Activated naive CD8-positive, alpha-beta T cell (primary cell): ENCODE measurements around the gene PIK3R5.
"Not testable (repeated sequence)": the region's sequence is repeated elsewhere in the genome, so short reads cannot be mapped to it uniquely, and the experiment has no call there.

Source experiments
- H3K27ac Mint-ChIP-seq: one replicate; pipeline ENCODE4 v1.8.0; 2021; ENCODE audit warnings: mixed read lengths
- H3K27me3 Mint-ChIP-seq: one replicate; pipeline ENCODE4 v1.8.0; 2021; ENCODE audit warnings: mixed read lengths
- H3K36me3 Mint-ChIP-seq: one replicate; pipeline ENCODE4 v1.8.0; 2021; ENCODE audit warnings: mixed read lengths
- H3K4me1 Mint-ChIP-seq: one replicate; pipeline ENCODE4 v1.8.0; 2021; ENCODE audit warnings: low read depth, mixed read lengths
- H3K4me3 Mint-ChIP-seq: one replicate; pipeline ENCODE4 v1.8.0; 2021; ENCODE audit warnings: mild to moderate bottlenecking, mixed read lengths
- H3K9me3 Mint-ChIP-seq: one replicate; pipeline ENCODE4 v1.8.0; 2021; ENCODE audit warnings: low read depth, mixed read lengths

The PIK3R5 gene

DNA sequence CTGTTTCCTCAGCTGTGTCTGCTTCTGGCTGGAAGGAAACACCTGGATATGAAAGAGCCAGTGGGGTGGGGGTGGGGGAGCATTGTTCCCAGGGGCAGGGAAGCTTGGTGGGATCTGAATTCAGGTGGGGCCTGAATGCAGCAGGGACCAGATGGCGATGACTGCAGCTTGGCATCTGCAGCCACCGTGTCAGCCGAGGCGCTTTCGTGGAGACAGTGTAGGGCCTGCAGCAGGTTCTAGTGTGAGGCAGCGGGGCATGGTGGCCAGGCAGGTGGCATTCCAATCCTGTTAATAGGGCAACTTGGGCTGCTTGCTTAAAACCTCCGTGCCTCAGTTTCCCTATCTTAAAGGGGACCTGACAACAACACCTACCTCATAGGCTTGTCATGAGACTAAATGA lies 99.7 kb downstream of the PIK3R5 start:
- Mint-ChIP-seq H3K4me3 (no peak overlapping the region), H3K27me3 (no peaks in the 10 kb centered on the region), H3K9me3 (no peaks in the 10 kb centered on the region), H3K4me1 (peaks cover 33% of the 10 kb centered on the region), H3K27ac (no peak overlapping the region), H3K36me3 (peaks cover 3% of the 10 kb centered on the region)

DNA sequence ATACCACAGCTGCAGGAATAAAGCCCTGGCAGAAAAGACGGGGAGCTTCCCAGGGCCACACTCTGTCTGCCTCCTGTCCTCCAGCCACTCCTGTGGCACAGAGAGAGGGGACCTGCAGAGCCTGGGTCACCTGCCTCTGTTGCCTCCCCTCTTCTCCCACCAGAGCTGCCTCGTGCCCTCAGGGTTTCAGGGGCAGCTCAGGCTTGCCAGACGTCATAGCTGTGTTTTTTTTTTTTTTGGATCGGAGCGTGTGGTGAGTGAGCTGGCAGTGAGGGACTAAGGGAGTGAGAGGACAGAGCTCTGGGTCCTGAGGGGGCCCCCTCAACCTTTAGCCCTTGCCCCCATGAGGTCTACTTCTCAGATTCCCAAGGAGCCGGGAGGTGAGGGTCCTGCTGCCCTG lies 100.1 kb downstream of the PIK3R5 start:
- no peak overlapping the region for H3K4me3 Mint-ChIP-seq
- no peaks in the 10 kb centered on the region for H3K27me3 Mint-ChIP-seq
- no peak overlapping the region for H3K27ac Mint-ChIP-seq
- peaks cover 33% of the 10 kb centered on the region for H3K4me1 Mint-ChIP-seq
- H3K36me3 Mint-ChIP-seq: peaks cover 3% of the 10 kb centered on the region
- H3K9me3 Mint-ChIP-seq: no peaks in the 10 kb centered on the region

DNA sequence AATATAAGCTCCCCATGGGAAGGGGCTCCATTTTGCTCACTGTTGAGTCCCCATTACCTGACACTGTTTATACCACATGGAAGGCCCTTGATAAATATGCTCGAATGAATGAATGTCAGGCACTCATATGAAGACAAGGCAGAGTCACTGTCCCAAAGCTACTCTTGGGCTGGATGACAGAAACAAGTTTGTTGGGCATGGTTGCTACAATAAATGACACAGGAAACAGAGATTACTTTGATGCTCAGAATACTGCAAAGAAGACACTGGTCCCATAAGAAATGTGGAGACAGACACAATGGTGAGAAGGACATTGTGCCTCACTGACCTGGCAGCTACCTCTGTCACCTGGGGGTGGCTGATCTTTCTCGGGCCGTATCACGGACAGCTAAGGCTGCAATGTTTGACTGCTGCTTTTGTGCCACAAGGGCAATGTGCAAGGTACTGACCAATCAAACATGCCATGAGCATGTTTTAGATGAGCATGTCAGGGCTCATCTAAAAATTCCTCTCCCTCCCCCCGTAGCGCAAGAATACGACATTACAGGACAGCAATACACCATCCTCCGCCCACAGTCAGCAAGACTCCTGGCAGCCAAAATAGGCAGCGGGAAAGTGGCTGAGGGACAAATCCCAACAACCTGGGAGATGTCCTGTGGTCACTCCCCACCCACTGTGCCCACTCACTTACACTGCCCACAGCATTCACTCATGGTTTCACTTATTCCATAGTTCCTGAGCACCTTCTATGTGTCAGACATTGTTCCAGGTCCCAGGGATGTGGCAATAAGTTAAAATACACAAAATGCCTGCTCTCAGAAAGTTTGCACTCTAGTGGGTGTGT lies 103.1 kb downstream of the PIK3R5 start:
- Mint-ChIP-seq H3K27ac (no peak overlapping the region), H3K27me3 (no peaks in the 10 kb centered on the region), H3K4me1 (peaks cover 36% of the 10 kb centered on the region), H3K36me3 (peaks cover 3% of the 10 kb centered on the region), H3K4me3 (no peak overlapping the region), H3K9me3 (no peaks in the 10 kb centered on the region)

DNA sequence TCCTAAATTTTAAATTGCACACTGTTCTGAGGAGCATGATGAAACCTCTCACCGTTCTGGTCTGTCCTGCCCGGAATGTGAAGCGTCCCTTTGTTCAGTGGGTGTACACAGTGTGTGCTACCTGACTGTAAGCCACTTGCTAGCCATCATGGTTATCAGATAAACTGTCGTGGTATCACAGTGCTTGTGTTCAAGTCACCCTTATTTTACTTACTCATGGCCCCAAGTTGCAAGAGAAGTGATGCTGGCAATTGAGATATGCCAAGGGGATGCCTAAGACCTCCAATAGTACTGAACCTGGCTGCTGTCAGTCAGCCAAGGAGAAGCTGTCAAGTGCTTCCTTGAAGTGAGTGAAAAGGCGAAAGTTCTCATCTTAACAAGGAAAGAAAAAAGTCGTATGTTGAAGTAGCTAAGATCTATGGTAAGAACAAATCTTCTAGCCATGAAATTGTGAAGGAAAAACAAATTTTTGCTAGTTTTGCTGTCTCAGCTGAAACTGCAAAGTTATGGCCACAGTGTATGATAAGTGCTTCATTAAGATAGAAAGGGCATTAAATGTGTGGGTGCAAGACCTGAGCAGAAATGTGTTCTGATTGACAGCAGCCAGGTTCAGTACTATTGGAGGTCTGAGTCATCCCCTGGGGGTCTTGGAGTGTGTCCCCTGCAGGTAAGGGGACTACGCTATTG lies 103.9 kb downstream of the PIK3R5 start:
- no peak overlapping the region for H3K27ac Mint-ChIP-seq
- peaks cover 34% of the 10 kb centered on the region for H3K4me1 Mint-ChIP-seq
- H3K4me3 Mint-ChIP-seq: no peak overlapping the region
- no peaks in the 10 kb centered on the region for H3K9me3 Mint-ChIP-seq
- H3K27me3 Mint-ChIP-seq: no peaks in the 10 kb centered on the region
- peaks cover 3% of the 10 kb centered on the region for H3K36me3 Mint-ChIP-seq

DNA sequence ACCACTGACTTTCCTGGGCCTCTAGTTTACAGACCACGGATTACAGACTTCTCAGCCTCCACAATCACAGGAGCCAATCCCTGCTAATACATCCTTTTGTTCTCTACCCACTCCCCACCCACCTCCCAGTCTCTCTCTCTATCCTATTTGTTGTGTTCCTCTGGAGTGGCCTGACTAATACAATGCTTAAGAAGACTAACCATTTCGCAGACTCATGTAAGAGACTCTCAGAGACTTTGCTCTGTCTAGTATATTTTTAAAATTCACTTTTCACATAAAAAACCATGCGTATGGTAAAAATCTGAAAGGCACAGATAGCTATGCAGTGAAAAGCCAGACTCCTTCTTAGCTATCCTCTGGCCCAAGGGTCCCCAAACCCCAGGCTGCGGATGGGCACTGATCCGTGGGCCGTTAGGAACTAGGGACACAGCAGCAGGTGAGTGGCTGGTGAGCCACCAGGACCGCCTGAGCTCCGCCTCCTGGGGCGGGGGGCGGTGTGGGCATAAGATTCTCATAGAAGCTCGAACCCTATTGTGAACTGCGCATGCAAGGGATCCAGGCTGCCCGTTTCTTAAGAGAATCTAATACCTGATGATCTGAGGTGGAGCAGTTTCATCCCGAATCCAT lies 105.6 kb downstream of the PIK3R5 start:
- Mint-ChIP-seq H3K9me3 (no peaks in the 10 kb centered on the region), H3K4me3 (no peak overlapping the region), H3K4me1 (peaks cover 34% of the 10 kb centered on the region), H3K27me3 (no peaks in the 10 kb centered on the region), H3K27ac (no peak overlapping the region), H3K36me3 (peaks cover 3% of the 10 kb centered on the region)

DNA sequence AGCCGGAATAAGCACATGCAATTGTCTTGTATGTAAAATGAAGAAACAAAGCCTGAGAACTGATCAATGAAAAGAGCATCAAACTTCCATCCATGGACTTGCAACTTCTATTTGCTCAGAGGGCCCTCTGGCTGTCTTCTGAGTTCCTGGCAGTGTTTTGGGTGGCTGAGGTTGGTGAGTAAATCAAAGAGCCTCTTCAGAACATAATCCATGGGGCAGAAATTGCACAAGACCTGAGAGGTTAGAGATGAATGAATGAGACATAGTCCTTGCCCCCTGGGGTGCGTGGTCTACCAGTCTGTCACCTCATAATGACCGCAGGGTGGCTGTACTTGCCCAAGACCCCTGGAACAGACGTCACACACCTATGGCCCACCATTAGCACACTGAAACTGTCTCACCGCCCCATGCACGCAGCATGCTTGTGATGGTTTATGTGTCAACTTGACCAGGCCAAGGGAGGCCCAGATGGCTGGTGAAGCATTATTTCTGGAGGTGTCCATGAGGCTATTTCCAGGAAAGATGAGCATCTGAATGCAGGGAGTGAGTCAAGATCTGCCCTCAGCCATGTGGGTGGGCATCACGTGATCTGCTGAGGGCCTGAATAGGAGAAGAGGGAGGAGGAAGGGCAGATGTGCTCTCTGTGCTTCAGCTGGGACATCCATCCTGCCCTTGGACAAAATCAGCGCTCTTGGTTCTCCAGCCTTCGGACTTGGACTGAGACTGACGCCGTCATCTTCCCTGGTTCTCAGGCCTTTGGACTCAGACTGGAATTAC lies 106.3 kb downstream of the PIK3R5 start:
- Mint-ChIP-seq H3K36me3 (peaks cover 2% of the 10 kb centered on the region), H3K27me3 (no peaks in the 10 kb centered on the region), H3K9me3 (no peaks in the 10 kb centered on the region), H3K4me3 (no peak overlapping the region), H3K27ac (no peak overlapping the region), H3K4me1 (peaks cover 34% of the 10 kb centered on the region)

DNA sequence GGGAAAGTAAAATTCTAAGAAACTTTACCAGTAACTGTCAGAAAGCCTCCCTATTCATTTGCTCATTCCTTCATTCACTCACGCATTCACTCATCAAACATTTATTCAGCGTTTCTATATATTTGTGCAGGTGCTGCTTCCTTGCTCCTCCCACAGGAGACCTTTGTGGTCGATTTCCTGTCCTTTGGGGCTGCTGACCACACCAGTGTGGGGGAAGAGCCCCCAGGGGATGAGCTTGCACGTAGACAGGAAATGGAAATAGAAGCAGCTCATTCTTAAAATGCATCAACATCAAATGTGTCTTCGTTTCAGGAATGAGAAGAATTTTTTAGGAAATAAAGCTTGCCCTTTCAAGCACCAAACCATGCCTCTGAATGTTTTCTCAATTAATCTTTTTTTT lies 107.6 kb downstream of the PIK3R5 start:
- Mint-ChIP-seq H3K4me1 (peaks cover 34% of the 10 kb centered on the region), H3K36me3 (no peaks in the 10 kb centered on the region), H3K4me3 (peak overlapping the region; percentile 68), H3K27ac (no peak overlapping the region), H3K9me3 (no peaks in the 10 kb centered on the region), H3K27me3 (no peaks in the 10 kb centered on the region)

DNA sequence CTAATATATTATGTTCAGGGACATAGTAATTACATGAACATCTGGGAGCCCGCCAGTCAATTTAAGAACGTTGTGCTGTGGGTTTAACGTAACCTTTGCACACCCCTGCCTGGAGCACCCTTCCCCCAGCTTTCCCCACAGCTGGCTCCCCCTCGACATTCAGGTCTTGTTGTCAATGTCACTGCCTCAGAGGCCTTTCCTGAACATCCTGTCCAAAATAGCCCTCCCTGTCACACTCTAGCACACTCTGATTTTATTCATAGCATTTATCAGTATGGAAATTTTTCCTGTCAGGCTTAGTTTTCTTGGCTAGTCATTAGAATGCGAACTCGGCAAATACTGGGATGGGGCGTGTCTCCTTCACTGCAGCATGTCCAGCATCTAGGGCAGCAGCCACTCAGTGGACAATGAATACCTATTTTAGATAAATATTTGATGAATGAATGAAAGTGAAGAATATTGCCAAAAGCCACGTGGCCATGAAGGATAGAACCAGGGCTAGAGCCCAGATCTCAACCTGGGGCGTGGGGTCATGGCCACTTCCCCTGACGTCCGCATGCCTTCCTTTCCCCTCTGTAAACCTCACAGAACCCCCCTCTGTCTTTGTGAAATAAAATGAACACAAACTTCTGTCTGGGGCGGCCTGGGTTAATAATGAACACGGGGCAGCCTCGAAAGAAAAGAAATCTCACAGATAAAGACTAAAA lies 108.5 kb downstream of the PIK3R5 start:
- Mint-ChIP-seq H3K9me3 (no peaks in the 10 kb centered on the region), H3K27ac (no peak overlapping the region), H3K36me3 (no peaks in the 10 kb centered on the region), H3K27me3 (no peaks in the 10 kb centered on the region), H3K4me1 (peaks cover 26% of the 10 kb centered on the region), H3K4me3 (no peak overlapping the region)

DNA sequence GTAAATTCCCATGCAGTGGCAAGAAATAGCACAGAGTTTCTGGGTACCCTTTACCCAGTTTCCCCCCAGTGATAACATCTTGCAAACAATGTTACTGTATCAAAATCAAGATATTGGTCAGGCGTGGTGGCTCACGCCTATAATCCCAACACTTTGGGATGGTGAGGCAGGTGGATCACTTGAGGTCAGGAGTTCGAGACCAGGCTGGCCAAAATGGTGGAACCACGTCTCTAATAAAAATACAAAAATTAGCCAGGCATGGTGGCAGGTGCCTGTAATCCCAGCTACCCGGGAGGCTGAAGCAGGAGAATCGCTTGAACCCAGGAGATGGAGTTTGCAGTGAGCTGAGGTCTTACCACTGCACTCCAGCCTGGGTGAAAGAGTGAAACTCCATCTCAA lies 109.3 kb downstream of the PIK3R5 start:
- H3K9me3 Mint-ChIP-seq, H3K27me3 Mint-ChIP-seq, H3K27ac Mint-ChIP-seq, H3K4me3 Mint-ChIP-seq, H3K36me3 Mint-ChIP-seq: not testable (repeated sequence)
- peaks cover 19% of the 10 kb centered on the region for H3K4me1 Mint-ChIP-seq

DNA sequence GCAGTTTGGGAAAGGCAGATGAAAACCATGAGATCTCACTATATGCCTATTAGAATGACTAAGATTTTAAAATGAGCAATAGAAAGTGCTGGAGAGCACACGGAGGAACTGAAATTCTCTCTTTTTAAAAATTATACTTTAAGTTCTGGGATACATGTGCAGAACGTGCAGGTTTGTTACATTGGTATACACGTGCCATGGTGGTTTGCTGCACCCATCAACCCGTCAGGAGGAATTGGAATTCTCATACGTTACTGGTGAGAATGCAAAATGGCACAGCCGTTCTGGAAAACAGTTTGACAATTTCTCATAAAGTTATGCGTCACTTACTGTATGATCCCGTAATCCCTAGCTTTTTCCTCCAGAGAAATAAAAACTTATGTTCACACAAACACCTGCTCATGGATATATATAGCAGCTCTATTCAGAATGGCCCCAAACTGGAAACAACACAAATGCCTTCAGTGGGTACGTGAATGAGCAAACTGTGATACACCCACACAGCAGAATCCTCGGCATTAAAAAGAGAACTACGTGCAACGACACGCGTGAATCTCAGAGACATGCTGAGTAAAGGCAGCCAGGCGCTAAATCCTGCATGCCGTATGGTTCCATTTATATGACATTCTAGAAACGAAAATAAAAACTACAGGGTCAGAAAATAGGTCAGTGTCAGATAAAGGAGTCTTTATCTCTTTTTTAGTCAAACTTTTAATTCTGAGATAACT lies 109.9 kb downstream of the PIK3R5 start:
- H3K4me1 Mint-ChIP-seq: peaks cover 19% of the 10 kb centered on the region
- no peak overlapping the region for H3K4me3 Mint-ChIP-seq
- H3K27ac Mint-ChIP-seq: no peak overlapping the region
- no peaks in the 10 kb centered on the region for H3K36me3 Mint-ChIP-seq
- no peaks in the 10 kb centered on the region for H3K27me3 Mint-ChIP-seq
- no peaks in the 10 kb centered on the region for H3K9me3 Mint-ChIP-seq

DNA sequence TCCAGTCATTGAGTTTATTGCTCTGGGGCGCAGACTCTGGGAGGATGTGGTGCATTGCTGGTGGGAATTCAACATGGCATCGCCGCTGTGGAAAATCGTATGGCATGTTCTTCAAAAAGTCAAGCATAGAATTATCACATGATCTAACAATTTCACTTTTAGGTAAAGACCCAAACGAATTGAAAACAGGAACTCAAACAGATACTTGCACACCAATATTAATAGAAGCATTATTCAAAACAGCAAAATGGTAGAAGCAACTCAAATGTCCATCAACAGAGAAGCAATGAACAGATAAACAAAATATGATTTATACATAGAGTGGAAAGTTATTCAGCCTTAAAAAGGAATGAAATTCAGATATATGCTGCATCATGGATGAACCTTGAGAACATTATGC lies 113.9 kb downstream of the PIK3R5 start:
- Mint-ChIP-seq H3K36me3 (no peaks in the 10 kb centered on the region), H3K9me3 (no peaks in the 10 kb centered on the region), H3K4me3 (no peak overlapping the region), H3K27ac (no peak overlapping the region), H3K4me1 (peaks cover 1% of the 10 kb centered on the region), H3K27me3 (no peaks in the 10 kb centered on the region)

DNA sequence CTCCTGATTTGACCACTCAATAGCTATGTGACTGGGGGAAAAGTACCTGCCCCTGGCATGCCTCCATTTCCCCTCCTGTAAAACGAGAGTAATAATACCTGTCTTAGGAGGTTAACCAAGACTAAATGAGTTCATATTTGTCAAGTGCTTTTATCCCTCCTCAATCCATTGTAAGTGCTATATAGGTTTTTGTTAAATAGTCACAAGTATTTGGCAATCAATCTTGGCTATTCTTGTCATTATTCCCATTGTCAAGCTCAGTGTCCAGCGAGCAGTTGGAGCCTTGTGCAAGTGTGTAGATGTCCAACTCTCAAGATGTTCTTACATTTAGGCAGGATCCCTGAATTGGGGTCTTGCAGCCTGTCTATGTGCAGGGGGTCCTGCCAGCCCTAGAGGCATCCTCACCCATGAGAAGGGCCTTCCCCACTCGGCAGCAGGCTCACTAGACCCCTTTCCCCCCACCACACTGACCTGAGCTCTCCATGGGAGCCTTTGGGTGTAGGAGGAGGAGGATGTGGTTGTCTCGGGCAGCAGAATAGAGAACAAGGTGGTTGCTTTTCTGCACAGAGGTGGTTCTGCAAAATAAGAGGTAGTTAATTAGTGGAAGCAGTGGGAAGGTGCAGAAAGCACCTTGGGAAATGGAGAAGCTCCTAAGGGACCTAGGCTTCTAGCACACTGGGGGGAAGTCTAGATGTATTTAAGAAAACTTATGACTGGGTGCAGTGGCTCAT lies 116.0 kb downstream of the PIK3R5 start:
- Mint-ChIP-seq H3K27me3 (no peaks in the 10 kb centered on the region), H3K4me1 (no peaks in the 10 kb centered on the region), H3K36me3 (no peaks in the 10 kb centered on the region), H3K4me3 (no peak overlapping the region), H3K27ac (no peak overlapping the region), H3K9me3 (no peaks in the 10 kb centered on the region)

DNA sequence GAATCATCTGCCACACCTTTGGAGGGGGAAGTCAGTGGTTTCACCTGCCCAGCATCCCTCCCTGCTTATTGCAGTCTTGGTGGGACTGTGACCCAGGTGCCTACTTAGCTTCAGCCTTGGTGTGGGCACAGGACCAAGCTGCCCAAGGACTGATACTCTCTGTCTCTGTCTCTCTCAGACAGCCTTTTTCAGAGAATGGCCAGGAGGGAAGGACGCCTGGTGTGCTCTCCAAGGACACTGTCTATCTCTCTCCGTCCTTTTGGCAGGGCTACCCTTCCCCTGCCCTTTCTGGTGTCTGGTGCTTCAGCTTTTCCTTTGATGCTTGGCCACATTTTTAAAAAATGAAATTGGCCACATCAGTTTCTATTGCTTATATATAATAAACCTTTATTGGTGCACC lies 117.6 kb downstream of the PIK3R5 start:
- H3K36me3 Mint-ChIP-seq: no peaks in the 10 kb centered on the region
- no peaks in the 10 kb centered on the region for H3K27me3 Mint-ChIP-seq
- no peak overlapping the region for H3K4me3 Mint-ChIP-seq
- no peak overlapping the region for H3K27ac Mint-ChIP-seq
- no peaks in the 10 kb centered on the region for H3K4me1 Mint-ChIP-seq
- no peaks in the 10 kb centered on the region for H3K9me3 Mint-ChIP-seq
